SK-MEL-5 (cell line): Measurements from ENCODE around the gene DAG1. TPM values are rescaled to one million over a fixed set of nuclear protein-coding genes. Genes with fewer than 3 reads are reported as not detected.

Experiments used
- DNase-seq: peaks from one replicate; pipeline ENCODE4 v3.0.0-alpha.2; 2016; ENCODE audit warnings: low read depth, low spot score
- in situ Hi-C: cut with HindIII; loops from 2 replicates; pipeline ENCODE4 v1.10.0; 2016; ENCODE audit warnings: low sequenced_read_pairs, high pct_unique_total_duplicates, low pct_unique_long_range_greater_than_20kb
- total RNA-seq: library from RNA; depleted of rRNA; stranded (reverse); fragments of >200 nt; shearing (Covaris generic); gene quantifications from 2 replicates; pipeline ENCODE4 v1.2.3, GENCODE V29; 2014

The DAG1 gene
- total RNA-seq, 1 experiment from 2014 or later: 98.1 TPM

DNA sequence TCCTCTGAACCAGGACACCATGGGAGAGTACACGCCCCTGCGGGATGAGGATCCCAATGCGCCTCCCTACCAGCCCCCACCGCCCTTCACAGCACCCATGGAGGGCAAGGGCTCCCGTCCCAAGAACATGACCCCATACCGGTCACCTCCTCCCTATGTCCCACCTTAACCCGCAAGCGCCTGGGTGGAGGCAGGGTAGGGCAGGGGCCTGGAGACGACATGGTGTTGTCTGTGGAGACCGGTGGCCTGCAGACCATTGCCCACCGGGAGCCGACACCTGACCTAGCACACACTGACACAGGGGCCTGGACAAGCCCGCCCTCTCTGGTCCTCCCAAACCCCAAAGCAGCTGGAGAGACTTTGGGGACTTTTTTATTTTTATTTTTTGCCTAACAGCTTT lies 63.0 kb downstream of the DAG1 start:
- DNase-seq: no peak
- in situ Hi-C loops: no loop called here

DNA sequence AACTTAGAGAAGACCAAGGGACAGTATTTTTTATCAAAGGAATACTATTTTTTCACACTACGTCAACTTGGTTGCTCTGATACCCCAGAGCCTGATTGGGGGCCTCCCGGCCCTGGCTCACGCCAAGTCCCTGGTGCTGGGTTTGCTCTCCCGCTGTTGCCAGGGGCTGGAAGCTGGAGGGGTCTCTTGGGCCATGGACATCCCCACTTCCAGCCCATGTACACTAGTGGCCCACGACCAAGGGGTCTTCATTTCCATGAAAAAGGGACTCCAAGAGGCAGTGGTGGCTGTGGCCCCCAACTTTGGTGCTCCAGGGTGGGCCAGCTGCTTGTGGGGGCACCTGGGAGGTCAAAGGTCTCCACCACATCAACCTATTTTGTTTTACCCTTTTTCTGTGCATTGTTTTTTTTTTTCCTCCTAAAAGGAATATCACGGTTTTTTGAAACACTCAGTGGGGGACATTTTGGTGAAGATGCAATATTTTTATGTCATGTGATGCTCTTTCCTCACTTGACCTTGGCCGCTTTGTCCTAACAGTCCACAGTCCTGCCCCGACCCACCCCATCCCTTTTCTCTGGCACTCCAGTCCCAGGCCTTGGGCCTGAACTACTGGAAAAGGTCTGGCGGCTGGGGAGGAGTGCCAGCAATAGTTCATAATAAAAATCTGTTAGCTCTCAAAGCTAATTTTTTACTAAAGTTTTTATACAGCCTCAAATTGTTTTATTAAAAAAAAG lies 63.9 kb downstream of the DAG1 start:
- DNase-seq: no peak
- in situ Hi-C loops: no loop called here

DNA sequence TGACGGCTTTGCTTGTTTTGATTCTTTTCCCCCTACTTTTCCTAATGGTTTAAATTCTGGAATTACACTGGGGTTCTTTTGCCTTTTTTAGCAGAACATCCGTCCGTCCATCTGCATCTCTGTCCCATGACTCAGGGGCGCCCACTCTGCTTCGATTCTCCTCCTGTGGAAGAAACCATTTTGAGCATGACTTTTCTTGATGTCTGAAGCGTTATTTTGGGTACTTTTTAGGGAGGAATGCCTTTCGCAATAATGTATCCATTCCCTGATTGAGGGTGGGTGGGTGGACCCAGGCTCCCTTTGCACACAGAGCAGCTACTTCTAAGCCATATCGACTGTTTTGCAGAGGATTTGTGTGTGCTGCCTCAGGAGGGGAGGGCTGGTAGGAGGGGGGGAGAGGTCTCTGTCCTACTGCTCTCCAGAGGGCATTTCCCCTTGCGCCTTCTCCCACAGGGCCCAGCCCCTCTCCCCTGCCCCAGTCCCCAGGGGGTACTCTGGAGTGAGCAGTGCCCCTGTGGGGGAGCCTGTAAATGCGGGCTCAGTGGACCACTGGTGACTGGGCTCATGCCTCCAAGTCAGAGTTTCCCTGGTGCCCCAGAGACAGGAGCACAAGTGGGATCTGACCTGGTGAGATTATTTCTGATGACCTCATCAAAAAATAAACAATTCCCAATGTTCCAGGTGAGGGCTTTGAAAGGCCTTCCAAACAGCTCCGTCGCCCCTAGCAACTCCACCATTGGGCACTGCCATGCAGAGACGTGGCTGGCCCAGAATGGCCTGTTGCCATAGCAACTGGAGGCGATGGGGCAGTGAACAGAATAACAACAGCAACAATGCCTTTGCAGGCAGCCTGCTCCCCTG lies 64.7 kb downstream of the DAG1 start:
- in situ Hi-C loops: no loop called here
- no peak for DNase-seq

DNA sequence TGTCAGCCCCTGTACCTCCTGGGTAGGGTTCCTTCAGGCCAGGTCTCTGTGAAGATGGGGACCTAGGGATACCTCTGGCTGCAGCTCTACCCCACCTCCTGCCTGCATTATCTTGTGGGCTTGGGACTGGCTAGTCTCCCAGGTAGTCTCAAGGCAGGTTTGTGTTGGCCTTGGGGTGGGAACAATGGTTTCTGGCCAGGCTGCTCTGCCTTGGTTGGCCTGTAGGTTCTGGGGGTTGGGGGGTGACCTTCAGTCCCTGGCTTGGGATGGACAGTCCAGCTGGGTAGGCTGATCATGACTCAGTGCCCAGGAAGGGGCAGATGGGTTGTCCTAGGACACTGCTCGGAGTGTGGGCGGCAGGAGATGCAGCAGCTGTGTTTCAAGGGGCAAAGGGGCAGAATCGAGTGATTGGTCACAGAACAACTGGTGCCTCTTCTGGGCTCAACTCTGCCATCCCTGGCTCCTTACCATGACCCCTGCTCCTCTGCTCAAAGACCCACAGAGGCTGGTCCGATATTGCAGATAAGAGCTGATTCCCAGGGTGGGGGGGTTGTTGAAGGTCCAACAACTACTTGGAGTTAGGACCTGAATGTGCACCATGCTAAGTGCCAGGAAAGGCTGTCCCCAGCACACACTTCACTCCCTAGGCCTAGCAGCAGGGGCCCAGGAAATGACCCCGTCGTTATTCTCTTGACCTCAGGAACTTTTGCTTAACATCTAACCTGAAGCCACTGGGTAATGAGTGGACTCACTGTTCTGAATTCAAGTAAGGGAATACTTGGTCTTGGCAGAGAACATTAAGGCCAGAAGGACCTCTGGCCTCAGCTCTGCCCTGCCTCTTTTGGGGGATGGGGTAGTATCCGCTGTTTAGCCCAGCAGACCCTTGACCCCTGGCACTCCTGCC lies 66.2 kb downstream of the DAG1 start:
- in situ Hi-C loops: no loop called here

DNA sequence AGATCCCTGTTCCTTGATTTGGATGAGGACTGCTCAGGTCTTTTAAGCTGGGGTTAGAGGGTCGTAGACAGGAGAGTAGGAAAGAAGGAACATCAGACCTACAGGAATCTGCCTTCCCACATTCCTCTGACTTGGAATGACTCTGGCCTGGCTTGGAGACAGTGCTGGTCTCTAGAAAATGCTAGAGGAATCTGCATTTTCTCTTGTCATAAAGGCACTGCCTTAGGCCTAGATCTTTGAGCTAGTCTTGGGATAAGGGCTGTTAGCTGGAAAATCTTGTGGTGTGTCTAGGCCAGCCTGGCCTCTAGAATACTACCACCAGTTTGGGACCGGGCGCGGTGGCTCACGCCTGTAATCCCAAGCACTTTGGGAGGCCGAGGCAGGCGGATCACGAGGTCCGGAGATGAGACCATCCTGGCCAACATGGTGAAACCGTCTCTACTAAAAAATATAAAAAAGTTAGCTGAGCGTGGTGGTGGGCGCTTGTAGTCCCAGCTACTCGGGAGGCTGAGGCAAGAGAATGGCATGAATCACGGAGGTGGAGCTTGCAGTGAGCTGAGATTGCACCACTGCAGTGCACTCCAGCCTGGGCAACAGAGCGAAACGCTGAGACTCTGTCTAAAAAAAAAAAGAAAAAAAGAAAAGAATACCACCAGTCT lies 66.9 kb downstream of the DAG1 start:
- in situ Hi-C loops: no loop called here
- DNase-seq: no peak

More for the DNA sequence above, 66.2 kb downstream of the DAG1 start:
- no peak for DNase-seq

DNA sequence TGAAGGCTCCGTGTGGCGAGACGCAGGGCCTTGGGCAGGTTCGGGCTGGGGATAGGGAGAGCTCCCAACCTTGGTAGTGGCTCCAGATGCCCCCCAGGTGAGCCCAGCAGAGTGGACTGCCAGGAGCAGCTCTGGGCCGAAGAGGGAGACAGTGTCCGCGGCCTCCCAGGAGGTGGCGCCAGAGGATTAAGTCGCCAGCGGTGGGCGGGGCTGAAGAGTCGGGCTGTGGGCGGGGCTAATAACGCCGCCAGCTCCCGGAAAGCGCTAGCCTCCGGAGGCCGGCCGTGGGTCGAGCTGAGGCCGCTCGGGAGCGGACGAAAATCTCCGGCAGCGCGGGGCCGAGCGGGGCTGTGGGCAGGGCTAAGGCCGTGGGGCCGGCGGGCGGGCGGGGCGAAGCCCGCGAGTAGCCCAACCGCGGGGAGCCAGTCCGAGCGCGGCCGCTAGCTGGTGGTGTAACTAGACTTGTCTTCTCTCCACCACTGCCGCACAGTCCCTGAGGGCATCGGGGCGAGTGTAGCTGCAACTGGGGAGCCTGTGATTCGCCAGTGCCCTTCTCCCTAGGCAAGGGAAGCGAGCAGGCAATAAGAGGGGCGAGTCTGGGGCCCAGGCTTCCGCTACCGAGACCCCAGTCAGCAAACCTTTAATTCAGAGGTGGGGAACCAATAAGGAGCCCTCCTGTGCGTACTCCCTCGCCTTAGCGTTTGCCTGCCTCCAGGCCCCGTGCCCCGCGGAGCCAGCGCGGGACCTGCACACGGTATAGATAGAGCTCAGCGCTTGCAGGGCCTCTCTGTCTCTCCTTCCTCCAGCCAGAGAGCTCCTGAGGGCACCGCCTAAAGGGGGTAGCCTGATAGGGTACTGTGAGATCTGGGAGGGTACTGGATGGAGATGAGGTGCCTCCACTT lies 69.8 kb downstream of the DAG1 start:
- in situ Hi-C loops: no loop called here

DNA sequence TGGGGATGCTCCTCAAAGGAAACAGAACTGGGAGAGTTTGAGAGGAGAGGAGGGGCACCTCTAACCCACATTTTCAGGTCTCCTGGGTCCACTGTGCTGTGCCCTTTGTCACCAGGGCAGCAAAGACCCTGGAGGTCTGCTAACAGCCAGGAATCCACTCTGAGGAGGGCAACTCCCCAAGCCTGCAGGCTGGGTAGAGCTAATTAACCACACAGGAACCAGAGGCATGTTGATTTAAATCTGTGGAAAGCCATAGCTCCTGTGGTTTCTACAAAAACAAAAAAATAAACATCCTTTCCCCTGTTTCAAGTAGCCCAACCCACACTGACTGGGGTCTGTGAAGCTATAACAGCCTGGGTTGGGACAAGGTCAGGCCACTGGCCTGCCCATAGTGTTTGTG lies 82.0 kb downstream of the DAG1 start:
- DNase-seq: no peak
- in situ Hi-C loops: no loop called here

More for the DNA sequence above, 69.8 kb downstream of the DAG1 start:
- DNase-seq: peak; percentile 92

DNA sequence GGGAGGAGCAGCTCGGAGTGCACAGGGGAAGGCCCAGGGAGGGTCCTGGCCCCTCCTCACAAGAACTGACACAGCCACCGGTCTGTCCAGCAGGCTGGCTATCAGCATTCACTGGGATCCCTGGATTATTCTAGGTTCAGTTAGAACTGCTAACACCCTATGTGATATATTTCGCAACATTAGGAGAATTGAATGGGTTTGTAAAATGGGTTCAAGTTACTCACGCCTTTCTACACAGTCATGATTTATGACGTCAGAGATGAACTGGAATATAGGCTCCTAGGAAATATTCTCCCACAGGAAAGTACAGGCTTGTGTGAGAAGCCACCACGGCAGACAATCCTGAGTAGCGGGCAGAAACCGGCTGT lies 83.2 kb downstream of the DAG1 start:
- in situ Hi-C loops: no loop called here
- no peak for DNase-seq

DNA sequence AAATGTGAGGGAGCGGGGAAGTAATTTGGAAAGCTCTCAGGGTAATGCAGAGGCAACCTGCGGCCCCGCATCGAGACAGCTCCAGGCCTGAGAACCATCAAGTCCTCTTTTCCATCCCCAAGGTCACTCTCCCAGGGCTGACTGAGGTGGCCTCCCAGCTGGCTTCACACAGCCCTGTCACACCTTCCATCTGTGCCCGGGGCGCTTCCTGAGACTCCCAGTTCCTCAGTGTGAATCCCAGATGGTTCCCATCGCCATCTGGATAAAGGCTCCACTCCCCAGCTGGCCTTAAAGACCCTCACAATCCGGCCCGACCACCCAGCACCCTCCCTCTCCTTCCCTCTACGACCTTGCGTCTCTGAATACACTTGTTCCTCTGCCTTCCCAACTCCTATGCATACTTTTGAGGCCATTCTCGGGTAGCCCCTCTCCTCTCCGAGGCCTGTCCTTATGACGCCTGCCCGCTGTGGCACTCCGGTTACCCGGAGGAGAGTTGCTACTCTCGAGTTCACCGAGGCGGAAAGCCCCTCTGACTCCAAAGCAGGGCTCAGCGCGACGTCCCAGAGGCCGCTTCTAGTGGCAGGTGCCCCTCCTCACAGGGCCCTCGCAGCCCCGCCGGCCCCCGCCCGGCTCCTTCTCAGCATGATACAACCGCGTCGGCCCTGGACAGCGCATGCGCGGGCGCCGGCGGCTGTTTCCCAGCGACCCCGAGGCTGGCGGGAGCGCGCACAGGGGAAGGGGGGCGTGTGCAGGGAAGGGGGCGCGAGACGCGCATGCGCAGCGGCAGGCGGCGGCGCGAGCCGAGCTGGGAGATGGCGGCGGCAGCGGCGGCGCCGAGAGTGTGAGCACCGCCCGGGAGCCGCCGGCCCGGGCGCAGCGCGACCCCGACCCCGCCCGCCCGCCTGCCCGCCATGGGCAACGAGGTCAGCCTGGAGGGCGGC lies 83.9 kb downstream of the DAG1 start, which contains the start of gene BSN:
BSN (plus strand) TSS at position 786 of the 941 bp plus-strand sequence; CDS start at position 912, 126 bp downstream.
- in situ Hi-C loops: no loop called here
- DNase-seq: peak; percentile 89

DNA sequence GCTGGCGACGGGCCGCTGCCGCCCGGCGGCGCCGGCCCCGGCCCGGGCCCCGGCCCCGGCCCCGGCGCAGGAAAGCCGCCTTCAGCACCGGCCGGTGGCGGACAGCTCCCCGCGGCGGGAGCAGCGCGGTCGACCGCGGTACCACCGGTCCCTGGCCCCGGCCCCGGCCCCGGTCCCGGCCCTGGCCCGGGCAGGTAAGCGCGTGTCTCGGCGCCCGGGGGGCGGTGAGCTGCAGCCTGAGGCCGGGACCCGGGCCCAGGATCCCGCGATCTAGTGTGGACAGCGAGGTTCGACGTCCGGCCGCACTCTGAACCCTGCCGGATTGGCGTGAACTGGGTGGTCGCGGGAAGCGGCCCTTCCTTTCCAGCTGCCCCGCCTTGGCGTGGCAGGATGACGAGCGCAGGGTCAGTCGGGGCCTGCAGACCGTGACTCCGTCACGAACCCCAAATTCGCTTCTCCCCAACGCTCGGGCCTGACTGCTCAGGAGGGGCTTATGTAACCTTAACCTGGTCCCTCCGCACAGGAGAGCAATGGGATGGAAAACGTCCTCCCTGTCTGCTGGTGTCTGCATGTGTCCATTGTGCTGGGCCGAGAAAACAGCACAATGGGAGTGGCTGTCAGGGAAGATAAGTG lies 84.7 kb downstream of the DAG1 start:
- in situ Hi-C loops: no loop called here
- DNase-seq: no peak

DNA sequence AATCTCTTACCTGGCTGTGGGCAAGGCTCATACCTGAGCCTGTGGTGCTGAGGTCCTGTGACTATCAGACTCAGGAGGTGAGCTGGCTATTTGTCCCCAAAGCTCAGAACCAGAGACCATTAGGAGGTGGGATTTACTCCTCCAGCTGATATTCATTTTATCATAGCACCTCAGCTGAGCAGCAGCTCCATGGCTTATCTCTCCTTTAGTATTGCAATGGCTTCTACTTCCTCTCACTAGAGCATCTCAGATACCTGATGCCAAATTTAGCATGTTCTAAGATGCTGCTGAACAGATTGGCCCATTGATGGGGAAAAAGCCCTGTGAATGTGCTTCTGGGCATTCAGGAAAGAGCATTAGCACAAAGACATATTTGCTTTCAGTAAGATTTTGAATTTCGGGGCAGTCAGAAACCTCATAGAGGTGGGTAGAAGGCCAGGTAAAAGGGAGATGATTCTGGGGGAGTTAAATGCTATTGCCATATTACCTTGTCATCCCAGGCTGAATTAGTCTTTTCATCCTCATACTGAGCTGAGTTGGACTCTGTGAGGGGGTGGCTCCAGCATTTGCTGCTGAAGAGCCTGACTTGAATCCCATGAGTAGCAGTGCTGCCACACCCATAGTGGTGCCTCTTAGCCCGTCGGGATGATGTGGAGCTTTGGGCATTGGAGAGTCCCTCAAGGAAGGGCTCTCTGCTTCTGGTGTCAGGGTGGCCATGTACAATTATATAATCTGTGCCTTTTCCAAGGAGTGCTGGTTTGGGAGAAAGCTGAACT lies 86.6 kb downstream of the DAG1 start:
- in situ Hi-C loops: no loop called here
- DNase-seq: no peak

DNA sequence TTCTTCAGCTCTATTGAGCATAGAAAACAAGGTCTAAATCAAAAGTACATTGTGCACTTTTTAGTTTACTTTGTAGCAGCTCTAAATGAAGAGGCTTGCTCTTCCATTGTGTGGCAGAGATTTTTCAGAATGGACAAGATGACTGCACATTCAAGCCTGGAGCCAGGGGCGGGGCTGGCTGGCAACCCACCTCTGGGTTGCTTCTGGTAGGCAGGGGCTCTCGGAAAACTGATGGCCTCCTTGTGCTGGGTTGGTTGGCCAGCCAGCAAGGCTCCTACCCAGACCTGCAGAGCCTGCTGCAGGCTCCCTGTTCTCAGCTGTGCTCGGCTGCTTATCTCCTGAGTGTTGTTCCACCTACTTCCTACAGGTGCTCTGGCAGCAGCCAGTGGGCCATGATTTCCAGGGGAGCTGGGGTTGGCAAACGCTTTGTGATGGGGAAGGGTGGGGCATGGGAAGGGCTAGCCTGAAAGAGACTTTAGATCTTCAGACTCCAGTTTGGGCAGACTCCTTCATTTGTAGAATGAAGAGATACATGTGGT lies 93.0 kb downstream of the DAG1 start:
- in situ Hi-C loops: no loop called here
- DNase-seq: no peak

DNA sequence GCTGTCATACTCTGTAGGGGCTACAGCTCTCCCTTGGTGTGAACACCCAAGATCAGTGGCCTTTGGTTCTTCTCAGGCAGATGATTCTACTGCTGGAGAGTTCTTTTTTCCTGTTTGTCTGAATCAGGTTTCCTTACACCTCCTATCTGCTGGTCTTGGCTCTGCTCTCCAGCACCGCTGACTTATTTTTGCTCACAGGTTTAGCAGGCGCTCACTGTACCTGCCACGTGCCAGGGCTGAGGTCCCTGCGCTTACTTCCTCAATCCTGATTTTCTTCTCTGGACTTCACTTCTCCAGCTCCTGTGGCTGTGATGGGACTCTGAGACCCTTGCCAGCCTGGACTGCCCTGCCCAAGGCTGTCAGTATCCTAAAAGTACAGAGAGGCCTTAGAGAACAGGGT lies 93.7 kb downstream of the DAG1 start:
- DNase-seq: no peak
- in situ Hi-C loops: no loop called here

DNA sequence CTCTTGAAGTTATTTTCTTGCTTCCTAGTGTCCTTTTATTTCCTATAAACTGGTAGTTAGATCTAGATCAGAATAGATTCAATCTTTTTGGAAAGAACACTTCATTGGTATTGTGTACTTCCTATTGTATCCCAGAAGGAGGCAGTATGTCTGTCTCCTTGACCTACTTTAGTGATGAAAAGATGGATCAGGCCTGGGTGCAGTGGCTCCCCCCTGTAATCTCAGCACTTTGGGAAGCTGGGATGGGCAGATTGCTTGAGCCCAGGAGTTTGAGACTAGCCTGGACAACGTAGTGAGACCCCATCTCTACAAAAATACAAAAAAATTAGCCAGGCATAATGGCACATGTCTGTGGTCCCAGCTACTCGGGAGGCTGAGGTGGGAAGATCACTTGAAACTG lies 96.2 kb downstream of the DAG1 start:
- in situ Hi-C loops: no loop called here
- DNase-seq: peak; percentile 49
